IMR-90 (cell line): ENCODE data around the gene GLMP. TPM values are rescaled to one million over a fixed set of nuclear protein-coding genes. Genes with fewer than 3 reads are reported as not detected.

ENCODE experiments used
- ATAC-seq: fragments of 200-7000 bp; cut with Tn5 transposase; 2 replicates; pipeline ENCODE4 v1.9.1; 2020; ENCODE audit warnings: low read depth, mild to moderate bottlenecking, moderate library complexity
- BruUV-seq: library from RNA; stranded (reverse); fragments of 400-500 nt; replicated peaks from 2 replicates; lab custom pipeline; 2021; lab: Mats Ljungman, UMichigan
- CTCF ChIA-PET: fragments of 300-600 bp; formaldehyde crosslinking; extraction: SDS; loops from one replicate; lab custom pipeline; 2021; ENCODE audit warnings: antibody characterized with exemption; lab: Yijun Ruan, JAX
- POLR2A ChIA-PET: fragments of 300-600 bp; sonication (Branson Sonifier 250); formaldehyde crosslinking; loops from one replicate; lab custom pipeline; 2022; ENCODE audit warnings: antibody characterized with exemption; ENCODE audit not compliant: unreplicated experiment; lab: Charles Lee
- DNase-seq: peaks from one replicate; pipeline ENCODE4 v3.0.0; 2013
- H2AFZ ChIP-seq: replicated peaks from 2 replicates; pipeline ENCODE3; 2013; ENCODE audit warnings: low read length, mild to moderate bottlenecking; ENCODE audit not compliant: poor library complexity
- H2AK5ac ChIP-seq: 2 replicates; pipeline ENCODE4 v1.6.1; 2013; ENCODE audit warnings: low read depth, low read length, inconsistent platforms
- H2AK9ac ChIP-seq: replicated peaks from 2 replicates; pipeline ENCODE3; 2013; ENCODE audit warnings: mild to moderate bottlenecking, low read depth, low read length, moderate library complexity; ENCODE audit not compliant: poor library complexity
- H2BK120ac ChIP-seq: 2 replicates; pipeline ENCODE4 v1.6.1; 2013; ENCODE audit warnings: low read depth, low read length, inconsistent platforms
- H2BK15ac ChIP-seq: 3 replicates; pipeline ENCODE4 v1.6.1; 2013; ENCODE audit warnings: low read depth, low read length, inconsistent platforms
- H2BK20ac ChIP-seq: 2 replicates; pipeline ENCODE4 v1.6.1; 2013; ENCODE audit warnings: low read depth, mild to moderate bottlenecking, inconsistent platforms, low read length, moderate library complexity
- H2BK5ac ChIP-seq: 2 replicates; pipeline ENCODE4 v1.6.1; 2013; ENCODE audit warnings: mild to moderate bottlenecking, low read depth, low read length, inconsistent platforms; ENCODE audit not compliant: poor library complexity, severe bottlenecking
- H3K14ac ChIP-seq: replicated peaks from 2 replicates; pipeline ENCODE4 v1.6.1; 2013; ENCODE audit warnings: low read depth, low read length, inconsistent platforms
- H3K18ac ChIP-seq: 2 replicates; pipeline ENCODE4 v1.6.1; 2013; ENCODE audit warnings: low read depth, low read length, control low read depth
- H3K23ac ChIP-seq: 2 replicates; pipeline ENCODE4 v1.6.1; 2013; ENCODE audit warnings: low read depth, low read length, inconsistent platforms
- H3K27ac ChIP-seq: 2 replicates; pipeline ENCODE4 v1.5.1; 2013; ENCODE audit warnings: mild to moderate bottlenecking, control low read depth, low read length; ENCODE audit not compliant: insufficient read depth
- H3K27me3 ChIP-seq: 2 replicates; pipeline ENCODE4 v1.6.1; 2013; ENCODE audit warnings: low read length; ENCODE audit not compliant: control insufficient read depth, insufficient read depth
- H3K36me3 ChIP-seq: 2 replicates; pipeline ENCODE4 v1.6.1; 2013; ENCODE audit warnings: low read length, mixed read lengths; ENCODE audit not compliant: control insufficient read depth, insufficient read depth
- H3K4ac ChIP-seq: 2 replicates; pipeline ENCODE4 v1.6.1; 2013; ENCODE audit warnings: low read depth, low read length, inconsistent platforms
- H3K4me1 ChIP-seq: 2 replicates; pipeline ENCODE4 v1.6.1; 2013; ENCODE audit warnings: low read length, mixed read lengths; ENCODE audit not compliant: control insufficient read depth, insufficient read depth
- H3K4me2 ChIP-seq: 2 replicates; pipeline ENCODE4 v1.6.1; 2013; ENCODE audit warnings: low read depth, mild to moderate bottlenecking, control low read depth, low read length, moderate library complexity
- H3K4me3 ChIP-seq: 2 replicates; pipeline ENCODE4 v1.5.1; 2013; ENCODE audit warnings: low read depth, mild to moderate bottlenecking, control low read depth, low read length, moderate library complexity; ENCODE audit not compliant: insufficient read depth
- H3K56ac ChIP-seq: 2 replicates; pipeline ENCODE4 v1.6.1; 2013; ENCODE audit warnings: low read length, inconsistent platforms; ENCODE audit not compliant: insufficient read depth; ENCODE audit errors: extremely low read depth
- H3K79me1 ChIP-seq, 2 experiments: 2 replicates each; pipeline ENCODE4 v1.6.1; 2013; ENCODE audit warnings: low read length in 2 of 2, inconsistent platforms in 1 of 2, low read depth in 1 of 2
- H3K9ac ChIP-seq: 2 replicates; pipeline ENCODE4 v1.6.1; 2013; ENCODE audit warnings: low read depth, low read length, control low read depth
- H3K9me1 ChIP-seq: 2 replicates; pipeline ENCODE4 v1.6.1; 2013; ENCODE audit warnings: low read length, inconsistent platforms; ENCODE audit not compliant: insufficient read depth
- H3K9me3 ChIP-seq: 2 replicates; pipeline ENCODE4 v1.6.1; 2013; ENCODE audit warnings: low read length; ENCODE audit not compliant: control insufficient read depth, insufficient read depth
- H4K20me1 ChIP-seq: 2 replicates; pipeline ENCODE4 v1.6.1; 2013; ENCODE audit warnings: low read length, inconsistent platforms; ENCODE audit not compliant: insufficient read depth
- H4K5ac ChIP-seq: 2 replicates; pipeline ENCODE4 v1.6.1; 2013; ENCODE audit warnings: mild to moderate bottlenecking, low read depth, low read length, control low read depth
- H4K8ac ChIP-seq, 2 experiments: 2 replicates each; pipeline ENCODE4 v1.6.1; 2013; ENCODE audit warnings: low read depth in 2 of 2, low read length in 2 of 2, control low read depth in 1 of 2, inconsistent platforms in 1 of 2
- H4K91ac ChIP-seq: 2 replicates; pipeline ENCODE4 v1.6.1; 2013; ENCODE audit warnings: low read depth, low read length, inconsistent platforms; ENCODE audit not compliant: insufficient read depth
- BHLHE40 ChIP-seq: fragments of 150-350 bp; IDR thresholded peaks from 2 replicates; pipeline ENCODE4 v1.6.1; 2016; ENCODE audit warnings: mild to moderate bottlenecking, low read depth, low read length
- CEBPB ChIP-seq: IDR thresholded peaks from 2 replicates; pipeline ENCODE4 v1.6.1; 2012; ENCODE audit warnings: low read depth, low read length, improper control_type of control experiment
- CHD1 ChIP-seq: IDR thresholded peaks from 2 replicates; pipeline ENCODE4 v1.6.1; 2012; ENCODE audit warnings: low read depth, low read length, improper control_type of control experiment
- CTCF ChIP-seq: conservative IDR thresholded peaks from 2 replicates; pipeline ENCODE4 v1.5.1; 2012; ENCODE audit warnings: mild to moderate bottlenecking, low read depth, low read length, improper control_type of control experiment
- FOS ChIP-seq: fragments of 150-350 bp; IDR thresholded peaks from 2 replicates; pipeline ENCODE4 v1.6.1; 2016; ENCODE audit warnings: low read depth, low read length
- MAFK ChIP-seq: IDR thresholded peaks from 2 replicates; pipeline ENCODE4 v1.6.1; 2012; ENCODE audit warnings: low read depth, low read length, improper control_type of control experiment
- MAZ ChIP-seq: IDR thresholded peaks from 2 replicates; pipeline ENCODE4 v1.6.1; 2012; ENCODE audit warnings: low read depth, mild to moderate bottlenecking, low read length, improper control_type of control experiment, moderate library complexity, borderline replicate concordance
- NFE2L2 ChIP-seq: fragments of 150-350 bp; IDR thresholded peaks from 2 replicates; pipeline ENCODE4 v1.6.1; 2016; ENCODE audit warnings: low read depth, mild to moderate bottlenecking, low read length
- POLR2A ChIP-seq: IDR thresholded peaks from 2 replicates; pipeline ENCODE4 v1.6.1; 2012; ENCODE audit warnings: mild to moderate bottlenecking, low read depth, low read length
- RCOR1 ChIP-seq: IDR thresholded peaks from 2 replicates; pipeline ENCODE4 v1.6.1; 2012; ENCODE audit warnings: mild to moderate bottlenecking, low read length, improper control_type of control experiment; ENCODE audit not compliant: insufficient replicate concordance
- RFX5 ChIP-seq: IDR thresholded peaks from 2 replicates; pipeline ENCODE4 v1.8.0; 2012; ENCODE audit warnings: low read depth, mild to moderate bottlenecking, low read length, moderate library complexity
- SMC3 ChIP-seq: fragments of 150-350 bp; IDR thresholded peaks from 2 replicates; pipeline ENCODE4 v1.6.1; 2016; ENCODE audit warnings: low read depth, mild to moderate bottlenecking, antibody characterized with exemption, low read length, moderate library complexity
- USF2 ChIP-seq: fragments of 150-350 bp; IDR thresholded peaks from 2 replicates; pipeline ENCODE4 v1.6.1; 2017; ENCODE audit warnings: mild to moderate bottlenecking, antibody characterized with exemption, low read length, low read depth
- WGBS, 2 experiments: methylation state at CpG; one replicate each; pipeline versions ENCODE4 v1.1.5 to v1.1.7; 2013; ENCODE audit warnings: missing lambda C conversion rate in 2 of 2; ENCODE audit not compliant: insufficient read length in 1 of 2; ENCODE audit errors: extremely low coverage in 2 of 2; 5-methylcytosine and 5-hydroxymethylcytosine counted together
- dilution Hi-C: fragments of 300-500 bp; cut with HindIII; formaldehyde crosslinking; loops from one replicate; pipeline ENCODE4 v1.14.3; 2018; ENCODE audit warnings: low sequenced_read_pairs; ENCODE audit not compliant: unreplicated experiment
- in situ Hi-C: fragments of 300-500 bp; cut with MboI; formaldehyde crosslinking; loops from 3 replicates; pipeline ENCODE4 v1.14.3; 2019; ENCODE audit warnings: low sequenced_read_pairs, inconsistent platforms, mixed read lengths
- intact Hi-C: fragments of 100-400 bp; cut with micrococcal nuclease; formaldehyde crosslinking; loops from 2 replicates; pipeline ENCODE4 v1.10.0; 2022
- polyA plus RNA-seq, 3 experiments: library from polyadenylated mRNA; depleted of rRNA; stranded (reverse); fragments of >200 nt; gene quantifications; 2 replicates each; pipeline ENCODE4 v1.2.3, GENCODE V29; 2012; ENCODE audit warnings: low replicate concordance in 1 of 3
- total RNA-seq: library from RNA; depleted of rRNA; stranded (reverse); fragments of >200 nt; gene quantifications from 2 replicates; pipeline ENCODE4 v1.2.3, GENCODE V29; 2012

The GLMP gene
- total and polyA plus RNA-seq, 2 of the 4 experiments (the other 2 are of a cell fraction), result 32.6 to 43.1 TPM

GRCh38 chr1:156251527-156251926 is 44.0 kb downstream of the GLMP start:
- Histone ChIP-seq H2BK5ac (no peak overlapping the region), H3K27ac (no peak overlapping the region), H3K56ac (no peak overlapping the region), H2AK5ac (no peak overlapping the region), H3K79me1 (peaks cover 0 to 8% of the 10 kb centered on the region in 2 experiments; a peak in 2 of 4 replicates), H3K14ac (no peak overlapping the region), H2AK9ac (no peak overlapping the region), H3K4me3 (no peak overlapping the region), H3K27me3 (no peaks in the 10 kb centered on the region), H3K4me2 (no peak overlapping the region), H4K8ac (no peak overlapping the region), H3K9ac (no peak overlapping the region), H3K18ac (no peak overlapping the region), H3K9me1 (no peaks in the 10 kb centered on the region), H2BK120ac (no peak overlapping the region), H2BK15ac (no peak overlapping the region), H3K4me1 (no peaks in the 10 kb centered on the region), H3K36me3 (peaks cover 58% of the 10 kb centered on the region), H4K91ac (no peak overlapping the region), H2AFZ (no peak overlapping the region), H3K23ac (no peak overlapping the region), H4K5ac (no peak overlapping the region), H3K9me3 (no peaks in the 10 kb centered on the region), H3K4ac (no peak overlapping the region), H4K20me1 (peaks cover 3% of the 10 kb centered on the region; the same call in 1 of the 2 replicates), H2BK20ac (no peak overlapping the region)
- dilution Hi-C loops, result no loop called here
- DNase-seq (no peak), ATAC-seq (no peak)
- no TSS peak for BruUV-seq
- intact Hi-C loops, result no loop called here
- TF ChIP-seq USF2 (no peak), RFX5 (no peak), SMC3 (no peak), MAFK (no peak), MAZ (no peak), RCOR1 (no peak), CHD1 (no peak), BHLHE40 (no peak), CTCF (no peak), FOS (no peak), CEBPB (no peak), POLR2A (no peak), NFE2L2 (no peak)
- CTCF ChIA-PET, result no interaction called here
- in situ Hi-C loops, result no loop called here
- POLR2A ChIA-PET, result interaction anchor here (0.6 kb wide), 1 partner anchor 262 kb away, joined by 3 read pairs; no protein-coding TSS in a partner anchor
- WGBS, 2 experiments, result no CpG with 5 or more reads among the region's 3 CpGs
